Panc1 (cell line): ENCODE data around the gene CFAP52. TPM values are rescaled to one million over a fixed set of nuclear protein-coding genes. Genes with fewer than 3 reads are reported as not detected.

ENCODE experiments used
- ATAC-seq: fragments of 200-7000 bp; cut with Tn5 transposase; 2 replicates; pipeline ENCODE4 v1.9.1; 2020; ENCODE audit warnings: mild to moderate bottlenecking, moderate library complexity
- BruUV-seq: library from RNA; stranded (reverse); fragments of 400-500 nt; replicated peaks from 2 replicates; lab custom pipeline; 2021; lab: Mats Ljungman, UMichigan
- CTCF ChIA-PET: fragments of 300-600 bp; sonication (Branson Sonifier 250); formaldehyde crosslinking; loops from one replicate; lab custom pipeline; 2022; ENCODE audit warnings: antibody characterized with exemption; lab: Charles Lee
- POLR2A ChIA-PET: fragments of 300-600 bp; sonication (Branson Sonifier 250); formaldehyde crosslinking; loops from one replicate; lab custom pipeline; 2022; ENCODE audit warnings: antibody characterized with exemption; lab: Charles Lee
- DNase-seq: peaks from one replicate; pipeline ENCODE4 v3.0.0-alpha.2; 2010; ENCODE audit warnings: low read depth, low spot score
- H3K27ac ChIP-seq: 2 replicates; pipeline ENCODE4 v1.5.1; 2011; ENCODE audit warnings: mild to moderate bottlenecking, low read length, inconsistent platforms
- H3K27me3 ChIP-seq: fragments of 200-500 bp; sonication (Bioruptor generic); 2 replicates; pipeline ENCODE4 v1.6.0; 2014; ENCODE audit warnings: low read length, inconsistent platforms; ENCODE audit not compliant: control insufficient read depth, insufficient read depth
- H3K36me3 ChIP-seq: fragments of 200-500 bp; sonication (Bioruptor generic); 2 replicates; pipeline ENCODE4 v1.5.1; 2014; ENCODE audit warnings: inconsistent platforms, mild to moderate bottlenecking, low read length, moderate library complexity; ENCODE audit not compliant: control insufficient read depth, insufficient read depth
- H3K4me1 ChIP-seq: 2 replicates; pipeline ENCODE4 v1.5.1; 2011; ENCODE audit warnings: inconsistent platforms, mild to moderate bottlenecking, low read length, moderate library complexity; ENCODE audit not compliant: control insufficient read depth, insufficient read depth
- H3K4me3 ChIP-seq, 2 experiments: 2 replicates each; pipeline ENCODE4 v1.5.1; 2011 to 2012; ENCODE audit warnings: low read depth in 2 of 2, low read length in 2 of 2, mild to moderate bottlenecking in 2 of 2, inconsistent platforms in 1 of 2, moderate library complexity in 1 of 2
- H3K9me3 ChIP-seq: fragments of 200-500 bp; sonication (Bioruptor generic); 2 replicates; pipeline ENCODE4 v1.5.1; 2014; ENCODE audit warnings: low read depth, mild to moderate bottlenecking, inconsistent platforms, low read length, moderate library complexity; ENCODE audit not compliant: control insufficient read depth, insufficient read depth
- CTCF ChIP-seq: fragments of 450-650 bp; IDR thresholded peaks from 2 replicates; pipeline ENCODE4 v1.5.1; 2017; ENCODE audit warnings: mild to moderate bottlenecking
- POLR2AphosphoS5 ChIP-seq: IDR thresholded peaks from 2 replicates; pipeline ENCODE4 v1.6.1; 2012; ENCODE audit warnings: mild to moderate bottlenecking, low read depth, low read length, moderate library complexity
- REST ChIP-seq, 2 experiments: IDR thresholded peaks; 2 replicates each; pipeline ENCODE4 v1.6.1; 2011 to 2012; ENCODE audit warnings: low read depth in 2 of 2, control low read depth in 1 of 2, low read length in 1 of 2, mild to moderate bottlenecking in 1 of 2, moderate library complexity in 1 of 2; ENCODE audit not compliant: insufficient read depth in 1 of 2
- SIN3A ChIP-seq: IDR thresholded peaks from 2 replicates; pipeline ENCODE4 v1.6.1; 2012; ENCODE audit warnings: low read depth, mild to moderate bottlenecking, low read length, moderate library complexity, borderline replicate concordance; ENCODE audit not compliant: insufficient read depth
- TCF7L2 ChIP-seq: IDR thresholded peaks from 2 replicates; pipeline ENCODE4 v1.6.1; 2011; ENCODE audit warnings: mild to moderate bottlenecking, low read depth, low read length, inconsistent platforms
- in situ Hi-C: cut with HindIII; loops from 2 replicates; pipeline ENCODE4 v1.10.0; 2016; ENCODE audit warnings: low sequenced_read_pairs, low pct_unique_long_range_greater_than_20kb
- intact Hi-C: fragments of 100-400 bp; cut with micrococcal nuclease; formaldehyde crosslinking; loops from one replicate; pipeline ENCODE4 v1.10.0; 2022; ENCODE audit not compliant: unreplicated experiment
- total RNA-seq: library from RNA; stranded (reverse); gene quantifications from one replicate; pipeline ENCODE4 v1.2.1, GENCODE V29; 2021; ENCODE audit not compliant: unreplicated experiment

Gene CFAP52
- total RNA-seq, 1 experiment from 2014 or later, result not detected

GRCh38 chr17:9532715-9533114 lies 43.7 kb upstream of the CFAP52 start:
- Histone ChIP-seq H3K4me1 (no peaks in the 10 kb centered on the region), H3K9me3 (no peaks in the 10 kb centered on the region), H3K27ac (no peak overlapping the region), H3K36me3 (no peaks in the 10 kb centered on the region), H3K4me3 (no peak overlapping the region), H3K27me3 (no peaks in the 10 kb centered on the region)
- CTCF ChIA-PET, result no interaction called here
- no TSS peak for BruUV-seq
- in situ Hi-C loops (no loop called here), intact Hi-C loops (no loop called here)
- POLR2A ChIA-PET, result no interaction called here
- ATAC-seq (no peak), DNase-seq (no peak)
- TF ChIP-seq TCF7L2 (no peak), CTCF (no peak), POLR2AphosphoS5 (no peak), SIN3A (no peak), REST (IDR thresholded peaks at IDR 0.05; ENCODE audit: insufficient read depth in 1 of 2, low read depth in 2 of 2, low read length in 1 of 2) (no peak)

- intact Hi-C loops (no loop called here), in situ Hi-C loops (no loop called here)
- no peak overlapping the region for H3K4me3 ChIP-seq
- no peaks in the 10 kb centered on the region for H3K36me3 ChIP-seq
- H3K9me3 ChIP-seq, result no peaks in the 10 kb centered on the region
- ChIA-PET POLR2A (no interaction called here), CTCF (interaction anchor here (0.6 kb wide), 1 partner anchor 22 kb away, joined by 6 read pairs; no protein-coding TSS in a partner anchor)
- no TSS peak for BruUV-seq
- no peak for TF ChIP-seq POLR2AphosphoS5
- no peak for TF ChIP-seq CTCF
- TF ChIP-seq REST (IDR thresholded peaks at IDR 0.05; ENCODE audit: insufficient read depth in 1 of 2, low read depth in 2 of 2, low read length in 1 of 2), result no peak
- TF ChIP-seq TCF7L2, result no peak
- TF ChIP-seq SIN3A, result no peak
- ATAC-seq, result no peak
- no peaks in the 10 kb centered on the region for H3K4me1 ChIP-seq
- H3K27me3 ChIP-seq, result no peaks in the 10 kb centered on the region
- no peak overlapping the region for H3K27ac ChIP-seq
- no peak for DNase-seq
Observed at GRCh38 chr17:9533441-9533840, 43.0 kb upstream of the CFAP52 start.
